MCF 10A (cell line): ENCODE results near the gene TSHB. TPM values are rescaled to one million over a fixed set of nuclear protein-coding genes. Genes with fewer than 3 reads are reported as not detected.

Experiments
- BruUV-seq: library from RNA; stranded (reverse); fragments of 400-500 nt; replicated peaks from 2 replicates; lab custom pipeline; 2021; lab: Mats Ljungman, UMichigan
- CTCF ChIA-PET: fragments of 300-600 bp; sonication (Branson Sonifier 250); formaldehyde crosslinking; extraction: SDS; loops from one replicate; lab custom pipeline; 2021; ENCODE audit warnings: antibody characterized with exemption, inconsistent platforms; lab: Yijun Ruan, JAX
- POLR2A ChIA-PET: fragments of 300-600, 350-650 bp; sonication (Branson Sonifier 250); formaldehyde crosslinking; extraction: SDS; loops from one replicate; lab custom pipeline; 2020; ENCODE audit warnings: antibody characterized with exemption, inconsistent platforms; lab: Yijun Ruan, JAX
- DNase-seq: peaks from one replicate; pipeline ENCODE4 v3.0.0-alpha.2; 2018; ENCODE audit not compliant: unreplicated experiment
- H3K27ac Mint-ChIP-seq: one replicate; pipeline ENCODE4 v1.8.0; 2022; ENCODE audit warnings: mild to moderate bottlenecking, low read depth, mixed read lengths; ENCODE audit not compliant: unreplicated experiment
- H3K27me3 Mint-ChIP-seq: one replicate; pipeline ENCODE4 v1.8.0; 2022; ENCODE audit warnings: mixed read lengths; ENCODE audit not compliant: insufficient read depth, unreplicated experiment
- H3K36me3 Mint-ChIP-seq: one replicate; pipeline ENCODE4 v1.8.0; 2022; ENCODE audit warnings: mild to moderate bottlenecking, moderate library complexity, mixed read lengths; ENCODE audit not compliant: insufficient read depth, unreplicated experiment
- H3K4me1 Mint-ChIP-seq: one replicate; pipeline ENCODE4 v1.8.0; 2022; ENCODE audit warnings: mixed read lengths; ENCODE audit not compliant: insufficient read depth, unreplicated experiment
- H3K4me3 Mint-ChIP-seq: one replicate; pipeline ENCODE4 v1.8.0; 2022; ENCODE audit warnings: mild to moderate bottlenecking, moderate library complexity, mixed read lengths; ENCODE audit not compliant: unreplicated experiment
- H3K9me3 Mint-ChIP-seq: one replicate; pipeline ENCODE4 v1.8.0; 2022; ENCODE audit warnings: mixed read lengths; ENCODE audit not compliant: unreplicated experiment
- intact Hi-C: fragments of 100-400 bp; cut with micrococcal nuclease; formaldehyde crosslinking; loops from 2 replicates; pipeline ENCODE4 v1.14.1; 2022
- total RNA-seq: library from RNA; stranded (reverse); gene quantifications from 2 replicates; pipeline ENCODE4 v1.2.3, GENCODE V29; 2022
- TF ChIP-seq, protein P1 (sequence below): fragments of 200-600 bp; IDR thresholded peaks from one replicate; pipeline ENCODE4 v1.8.0; 2022; ENCODE audit warnings: antibody characterized with exemption, mild to moderate bottlenecking; ENCODE audit not compliant: unreplicated experiment

TSHB gene
- total RNA-seq, 1 experiment from 2014 or later = not detected

DNA sequence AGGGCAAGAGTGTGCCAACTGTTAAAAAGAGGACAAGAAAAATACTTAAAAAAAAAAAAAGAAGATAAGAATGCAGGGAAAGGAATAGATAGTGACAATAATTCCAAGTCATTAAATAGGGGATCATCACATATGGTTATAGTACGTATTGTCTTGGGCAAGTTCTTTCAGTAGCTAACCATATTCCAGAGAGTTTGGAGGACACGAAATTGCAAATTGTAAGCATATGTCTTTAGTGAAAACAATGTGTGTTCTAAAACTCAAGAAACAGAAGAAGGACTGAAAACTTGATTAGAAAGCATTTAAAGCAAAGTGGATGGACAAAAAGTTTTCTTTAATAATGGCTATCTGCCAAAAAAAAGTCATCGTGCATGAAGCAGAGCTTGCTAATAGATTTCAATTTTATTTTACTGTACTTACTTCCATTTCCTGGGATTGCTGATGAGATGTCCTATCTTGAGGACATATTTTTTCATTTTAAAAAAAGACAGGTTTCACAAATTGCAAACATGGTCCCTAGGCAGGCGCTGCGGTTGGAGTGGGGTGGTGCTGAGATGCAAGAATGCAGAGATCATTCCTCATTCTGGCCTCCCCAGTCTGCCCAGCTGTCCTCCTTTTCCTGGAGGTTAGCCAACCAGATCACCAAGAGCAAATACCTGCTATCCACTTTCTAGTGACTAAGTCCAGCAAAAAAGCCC lies 47.8 kb downstream of the TSHB start:
- DNase-seq = no peak
- Mint-ChIP-seq H3K27ac (no peak overlapping the region), H3K9me3 (no peaks in the 10 kb centered on the region), H3K4me3 (no peak overlapping the region), H3K36me3 (no peaks in the 10 kb centered on the region), H3K4me1 (peaks cover 9% of the 10 kb centered on the region), H3K27me3 (no peaks in the 10 kb centered on the region)
- ChIA-PET POLR2A (interaction anchor here (0.6 kb wide), 1 partner anchor 241 kb away, joined by 4 read pairs; no protein-coding TSS in a partner anchor), CTCF (interaction anchor here (0.6 kb wide), 1 partner anchor 100 kb away, joined by 3 read pairs; no protein-coding TSS in a partner anchor)
- intact Hi-C loops = no loop called here
- no TSS peak for BruUV-seq
- TF ChIP-seq, protein P1, sequence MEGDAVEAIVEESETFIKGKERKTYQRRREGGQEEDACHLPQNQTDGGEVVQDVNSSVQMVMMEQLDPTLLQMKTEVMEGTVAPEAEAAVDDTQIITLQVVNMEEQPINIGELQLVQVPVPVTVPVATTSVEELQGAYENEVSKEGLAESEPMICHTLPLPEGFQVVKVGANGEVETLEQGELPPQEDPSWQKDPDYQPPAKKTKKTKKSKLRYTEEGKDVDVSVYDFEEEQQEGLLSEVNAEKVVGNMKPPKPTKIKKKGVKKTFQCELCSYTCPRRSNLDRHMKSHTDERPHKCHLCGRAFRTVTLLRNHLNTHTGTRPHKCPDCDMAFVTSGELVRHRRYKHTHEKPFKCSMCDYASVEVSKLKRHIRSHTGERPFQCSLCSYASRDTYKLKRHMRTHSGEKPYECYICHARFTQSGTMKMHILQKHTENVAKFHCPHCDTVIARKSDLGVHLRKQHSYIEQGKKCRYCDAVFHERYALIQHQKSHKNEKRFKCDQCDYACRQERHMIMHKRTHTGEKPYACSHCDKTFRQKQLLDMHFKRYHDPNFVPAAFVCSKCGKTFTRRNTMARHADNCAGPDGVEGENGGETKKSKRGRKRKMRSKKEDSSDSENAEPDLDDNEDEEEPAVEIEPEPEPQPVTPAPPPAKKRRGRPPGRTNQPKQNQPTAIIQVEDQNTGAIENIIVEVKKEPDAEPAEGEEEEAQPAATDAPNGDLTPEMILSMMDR = no peak

DNA sequence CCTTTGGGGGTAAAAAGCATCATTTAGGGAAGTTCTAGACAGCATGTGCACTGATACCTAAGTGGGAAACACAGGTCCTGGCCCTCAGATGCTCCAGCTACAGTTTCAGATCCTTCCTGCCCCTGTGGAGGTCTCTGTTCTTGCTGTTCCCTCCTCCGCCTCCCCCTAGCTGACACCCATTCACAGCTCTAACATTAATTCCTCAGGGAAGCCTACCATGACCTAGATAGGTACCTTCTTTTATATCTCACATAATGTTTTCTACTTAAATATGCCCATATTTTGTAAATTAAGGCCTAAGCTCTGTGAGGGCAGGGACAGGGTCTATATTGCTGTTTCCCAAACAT lies 48.3 kb downstream of the TSHB start:
- H3K4me1 Mint-ChIP-seq = peaks cover 9% of the 10 kb centered on the region
- H3K27ac Mint-ChIP-seq = no peak overlapping the region
- no peaks in the 10 kb centered on the region for H3K27me3 Mint-ChIP-seq
- ChIA-PET POLR2A (no interaction called here), CTCF (interaction anchor here (1.1 kb wide), 1 partner anchor 25 kb away, joined by 5 read pairs; no protein-coding TSS in a partner anchor)
- no TSS peak for BruUV-seq
- no peak for DNase-seq
- TF ChIP-seq, protein P1 = no peak
- H3K36me3 Mint-ChIP-seq = no peaks in the 10 kb centered on the region
- H3K9me3 Mint-ChIP-seq = no peaks in the 10 kb centered on the region
- no peak overlapping the region for H3K4me3 Mint-ChIP-seq
- intact Hi-C loops = no loop called here

GRCh38 chr1:115078708-115079107 lies 49.1 kb downstream of the TSHB start:
- CTCF ChIA-PET = interaction anchor here (1.1 to 3.6 kb wide), 2 partner anchors 26 to 34 kb away, joined by 5 to 14 read pairs; no protein-coding TSS in a partner anchor

DNA sequence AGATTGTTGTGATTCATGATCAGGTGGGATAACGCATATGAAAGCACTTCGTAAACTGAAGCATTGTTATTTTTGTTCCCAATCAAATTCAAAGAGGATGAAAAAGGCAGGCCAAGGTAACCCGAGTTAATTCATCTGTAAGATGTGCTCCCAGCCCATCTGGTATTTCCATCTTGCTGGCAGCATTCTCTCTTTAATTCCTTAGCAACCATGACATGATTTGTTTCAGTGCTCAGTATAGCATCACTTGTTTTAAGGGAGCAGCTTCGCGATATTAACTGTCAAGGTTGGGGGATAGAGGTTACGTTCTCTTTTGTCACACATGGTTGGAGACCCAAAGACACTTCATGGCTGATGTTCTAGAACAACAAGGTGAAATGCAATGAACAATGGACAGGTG lies 53.3 kb downstream of the TSHB start:
- H3K27me3 Mint-ChIP-seq = peaks cover 8% of the 10 kb centered on the region
- BruUV-seq = no TSS peak
- ChIA-PET CTCF (no interaction called here), POLR2A (no interaction called here)
- H3K27ac Mint-ChIP-seq = no peak overlapping the region
- H3K36me3 Mint-ChIP-seq = peaks cover 5% of the 10 kb centered on the region
- no peak overlapping the region for H3K4me3 Mint-ChIP-seq
- intact Hi-C loops = no loop called here
- no peak for DNase-seq
- H3K9me3 Mint-ChIP-seq = no peaks in the 10 kb centered on the region
- H3K4me1 Mint-ChIP-seq = no peaks in the 10 kb centered on the region
- TF ChIP-seq, protein P1 = no peak

More at GRCh38 chr1:115078708-115079107, 49.1 kb downstream of the TSHB start:
- no peaks in the 10 kb centered on the region for H3K36me3 Mint-ChIP-seq
- no peak overlapping the region for H3K27ac Mint-ChIP-seq
- intact Hi-C loops = no loop called here
- BruUV-seq = no TSS peak
- POLR2A ChIA-PET = no interaction called here
- no peak for DNase-seq
- no peaks in the 10 kb centered on the region for H3K27me3 Mint-ChIP-seq
- no peak overlapping the region for H3K4me3 Mint-ChIP-seq
- H3K9me3 Mint-ChIP-seq = no peaks in the 10 kb centered on the region
- H3K4me1 Mint-ChIP-seq = peaks cover 9% of the 10 kb centered on the region
- TF ChIP-seq, protein P1 = no peak

Other genes starting within 250 kb of the TSHB start
- 66.2 and 74.1 TPM in 2 replicates for gene SIKE1, start 249.1 kb upstream of the TSHB start, total RNA-seq
- not detected in 2 replicates for gene SYCP1, start 175.0 kb upstream of the TSHB start, total RNA-seq
- 0.42 TPM in 1 of 2 replicates, not detected in the other for gene TSPAN2, start 59.7 kb downstream of the TSHB start, total RNA-seq